ENCODE data around the gene GALNT11.

GRCh38 chr7:152120776-152121175 lies 95.3 kb downstream of the GALNT11 start:
- TF ChIP-seq CTCF (IDR thresholded peaks at IDR 0.05) (no peak), POLR2A (IDR thresholded peaks at IDR 0.05) (no peak)

Data from heart left ventricle (tissue), 13 donors.